GM21786 (cell line): ENCODE data around the gene C1QC.

ENCODE experiments used
- ATAC-seq: cut with Tn5 transposase; IDR thresholded peaks from one replicate; pipeline ENCODE4 v1.9.1; 2021; ENCODE audit not compliant: unreplicated experiment

The C1QC gene

DNA sequence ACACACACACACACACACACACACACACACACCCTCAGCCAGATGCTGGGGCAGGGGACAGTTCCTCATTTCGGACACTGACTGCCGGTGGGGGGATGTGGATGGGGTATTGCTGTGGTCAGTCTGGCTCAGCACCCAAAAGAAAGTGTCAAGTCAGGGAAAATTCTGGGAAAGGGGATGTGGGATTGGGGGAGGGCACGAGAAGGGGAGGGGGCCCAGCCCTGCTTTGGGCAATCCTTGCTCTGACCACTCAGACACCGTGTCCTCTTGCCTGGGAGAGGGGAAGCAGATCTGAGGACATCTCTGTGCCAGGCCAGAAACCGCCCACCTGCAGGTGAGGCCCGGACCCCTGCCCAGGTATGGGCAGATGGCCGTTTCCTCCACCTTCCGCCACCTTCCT, at the start of gene C1QC:
C1QC (plus strand) TSS at position 253 of the 400 bp plus-strand sequence. CDS start 391 bp downstream, outside the sequence.
- no peak for ATAC-seq

DNA sequence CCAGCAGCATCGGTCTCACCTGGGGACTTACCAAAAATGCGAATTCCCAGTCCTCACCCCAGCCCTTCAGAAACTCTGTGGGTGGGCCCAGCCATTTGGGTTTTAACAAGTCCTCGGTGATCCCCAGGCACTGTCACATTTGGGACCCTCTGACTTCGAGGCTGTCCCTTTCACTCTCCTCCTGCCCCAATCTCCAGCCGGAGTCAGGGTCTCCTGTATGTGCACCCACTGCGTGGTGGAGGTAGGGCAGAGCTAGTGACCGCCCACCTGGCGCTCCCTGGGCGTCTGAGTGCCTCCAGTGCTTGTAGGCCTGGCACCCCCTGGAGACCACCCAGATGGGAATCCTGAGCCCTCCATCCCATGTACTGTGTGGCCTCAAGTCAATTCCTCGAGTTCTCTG, 49.0 kb upstream of the C1QC start:
- no peak for ATAC-seq

DNA sequence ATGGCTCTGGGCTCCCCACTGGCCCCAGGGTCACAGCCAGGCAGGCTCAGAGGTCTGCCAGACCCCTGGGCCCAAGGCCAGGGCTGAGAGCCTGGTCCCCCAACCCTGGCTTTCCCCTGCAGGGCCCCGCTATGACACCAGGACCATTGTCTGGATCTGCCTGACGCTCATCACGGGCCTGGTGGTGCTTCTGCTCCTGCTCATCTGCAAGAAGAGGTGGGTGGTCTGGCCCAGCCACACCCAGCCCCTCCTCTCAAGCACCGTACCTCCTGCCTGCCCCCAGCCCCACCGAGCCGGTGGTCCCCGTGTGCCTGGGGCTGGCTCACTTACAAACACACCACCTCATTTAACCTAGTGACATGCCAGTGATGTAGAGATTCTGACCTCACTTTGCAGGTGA, 48.3 kb upstream of the C1QC start:
- ATAC-seq, result no peak

DNA sequence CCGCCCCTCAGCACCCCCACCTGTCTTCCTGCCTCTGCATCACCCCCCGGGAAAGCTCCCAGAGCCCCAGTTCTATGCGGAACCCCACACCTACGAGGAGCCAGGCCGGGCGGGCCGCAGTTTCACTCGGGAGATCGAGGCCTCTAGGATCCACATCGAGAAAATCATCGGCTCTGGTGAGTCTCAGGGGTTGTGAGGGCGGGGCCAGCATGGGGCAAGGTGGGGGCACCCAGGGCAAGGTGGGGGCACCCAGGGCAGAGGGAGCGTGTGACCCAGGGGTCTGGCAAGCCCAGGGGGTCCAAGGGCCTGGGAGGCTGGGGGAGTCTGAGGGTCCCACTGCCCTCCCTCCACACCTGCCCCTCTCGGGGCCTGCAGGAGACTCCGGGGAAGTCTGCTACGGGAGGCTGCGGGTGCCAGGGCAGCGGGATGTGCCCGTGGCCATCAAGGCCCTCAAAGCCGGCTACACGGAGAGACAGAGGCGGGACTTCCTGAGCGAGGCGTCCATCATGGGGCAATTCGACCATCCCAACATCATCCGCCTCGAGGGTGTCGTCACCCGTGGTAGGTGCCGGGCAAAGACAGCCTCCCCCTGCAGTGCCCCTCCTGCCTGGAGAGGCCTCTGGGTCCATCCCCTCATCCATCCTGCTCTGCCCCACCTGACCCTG, 46.0 kb upstream of the C1QC start:
- ATAC-seq, result no peak

DNA sequence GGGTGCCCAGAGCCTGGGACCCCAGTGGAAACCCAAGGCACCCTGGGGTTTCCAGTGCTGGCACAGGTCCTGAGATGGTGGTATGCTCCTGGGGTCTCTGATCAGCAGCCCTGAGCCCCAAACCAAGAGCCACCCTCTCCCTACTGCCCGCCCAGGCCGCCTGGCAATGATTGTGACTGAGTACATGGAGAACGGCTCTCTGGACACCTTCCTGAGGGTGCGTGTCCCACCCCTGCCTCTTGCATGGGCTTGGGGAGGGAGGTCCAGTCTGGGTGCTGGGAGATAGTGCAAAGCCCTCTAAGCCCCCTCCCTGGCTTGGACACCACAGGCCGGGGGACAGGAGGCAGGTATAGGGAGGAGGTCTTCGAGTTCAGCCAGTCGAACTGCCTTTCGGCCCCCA, 45.4 kb upstream of the C1QC start:
- no peak for ATAC-seq

DNA sequence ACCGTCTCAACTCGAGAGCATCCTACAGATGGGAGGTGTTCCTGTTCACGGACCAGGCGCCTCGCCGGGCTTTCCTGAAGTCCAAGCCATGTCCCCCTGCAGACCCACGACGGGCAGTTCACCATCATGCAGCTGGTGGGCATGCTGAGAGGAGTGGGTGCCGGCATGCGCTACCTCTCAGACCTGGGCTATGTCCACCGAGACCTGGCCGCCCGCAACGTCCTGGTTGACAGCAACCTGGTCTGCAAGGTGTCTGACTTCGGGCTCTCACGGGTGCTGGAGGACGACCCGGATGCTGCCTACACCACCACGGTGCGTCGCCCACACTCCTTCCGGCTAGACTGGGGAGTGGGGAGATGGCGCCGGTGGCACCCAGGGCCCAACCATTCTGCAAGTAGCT, 44.7 kb upstream of the C1QC start:
- no peak for ATAC-seq

DNA sequence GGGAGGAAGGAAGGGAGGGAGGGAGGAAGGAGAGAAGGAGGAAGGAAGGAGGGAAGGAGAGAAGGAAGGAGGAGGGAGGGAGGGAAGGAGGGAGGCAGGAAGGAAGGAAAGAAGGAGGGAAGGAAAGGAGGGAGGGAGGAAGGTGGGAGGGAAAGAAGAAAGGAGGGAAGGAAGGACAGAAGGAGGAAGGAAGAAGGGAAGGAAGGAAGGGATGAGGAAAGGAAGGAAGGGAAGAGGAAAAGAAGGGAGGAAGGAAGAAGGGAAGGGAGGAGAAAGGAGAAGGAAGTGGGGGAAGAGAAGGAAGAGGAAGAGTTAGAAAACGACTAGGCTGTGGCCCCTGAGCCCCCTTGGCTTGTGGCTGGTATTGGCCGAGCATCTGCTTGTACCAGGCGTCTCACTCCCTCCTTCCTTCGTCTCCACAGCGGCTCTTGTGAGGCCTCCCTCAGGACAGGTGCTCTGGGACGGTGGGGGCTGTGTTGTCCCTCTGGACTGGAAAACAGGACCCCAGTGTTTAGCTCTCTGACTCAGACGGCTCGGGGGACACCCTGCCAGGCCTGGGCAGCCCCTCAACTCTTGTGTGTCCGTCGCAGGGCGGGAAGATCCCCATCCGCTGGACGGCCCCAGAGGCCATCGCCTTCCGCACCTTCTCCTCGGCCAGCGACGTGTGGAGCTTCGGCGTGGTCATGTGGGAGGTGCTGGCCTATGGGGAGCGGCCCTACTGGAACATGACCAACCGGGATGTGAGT, 43.2 kb upstream of the C1QC start:
- ATAC-seq, result no peak

- ATAC-seq, result no peak
Measured at GRCh38 chr1:22600817-22601605, 42.4 kb upstream of the C1QC start.

DNA sequence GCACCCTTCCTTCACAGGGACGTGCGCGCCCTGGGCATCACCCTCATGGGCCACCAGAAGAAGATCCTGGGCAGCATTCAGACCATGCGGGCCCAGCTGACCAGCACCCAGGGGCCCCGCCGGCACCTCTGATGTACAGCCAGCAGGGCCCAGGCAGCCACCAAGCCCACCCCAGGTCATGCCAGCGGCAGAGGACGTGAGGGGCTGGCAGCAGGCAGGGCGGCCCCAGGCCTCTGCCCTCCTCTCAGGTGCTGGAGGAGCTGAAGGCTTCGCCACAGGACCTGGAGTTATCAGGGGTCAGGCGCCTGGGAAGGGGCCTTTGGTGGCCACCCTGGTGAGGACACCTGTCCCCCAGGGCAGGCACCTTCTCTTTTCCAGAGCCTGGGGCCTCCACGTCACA, 41.8 kb upstream of the C1QC start:
- ATAC-seq, result no peak

DNA sequence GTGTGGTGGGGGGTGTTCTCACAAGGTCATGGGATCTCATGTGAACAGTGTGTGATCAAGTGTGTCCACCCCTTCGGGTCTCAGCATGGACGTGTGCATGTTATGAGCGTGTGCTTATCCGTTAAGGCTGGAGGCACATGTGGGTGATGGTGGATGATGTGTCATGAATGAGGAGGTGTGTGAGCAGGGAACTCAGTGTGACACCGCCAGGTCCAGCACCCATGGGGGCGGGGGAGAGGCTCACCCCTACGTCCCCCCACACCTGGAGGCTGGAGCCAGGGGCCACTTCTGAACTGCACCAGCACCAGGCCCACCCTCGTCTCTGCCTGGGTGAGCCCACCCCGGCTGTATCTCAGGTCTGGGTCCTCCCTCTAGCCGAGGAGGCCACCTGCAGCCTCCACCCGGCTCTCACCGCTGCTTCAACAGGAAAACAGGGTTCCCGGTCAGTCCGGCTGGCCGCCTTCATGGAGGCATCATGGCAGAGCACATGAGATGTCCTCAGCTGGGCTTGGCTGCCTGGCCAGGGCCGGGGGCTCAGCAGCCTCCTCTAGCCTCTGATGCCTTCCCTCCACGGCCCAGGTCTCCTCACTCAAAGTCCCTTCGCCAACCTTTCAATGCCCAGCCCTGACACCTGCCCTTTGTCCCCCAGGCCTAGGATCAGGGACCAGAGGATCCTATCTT, 41.2 kb upstream of the C1QC start:
- no peak for ATAC-seq

DNA sequence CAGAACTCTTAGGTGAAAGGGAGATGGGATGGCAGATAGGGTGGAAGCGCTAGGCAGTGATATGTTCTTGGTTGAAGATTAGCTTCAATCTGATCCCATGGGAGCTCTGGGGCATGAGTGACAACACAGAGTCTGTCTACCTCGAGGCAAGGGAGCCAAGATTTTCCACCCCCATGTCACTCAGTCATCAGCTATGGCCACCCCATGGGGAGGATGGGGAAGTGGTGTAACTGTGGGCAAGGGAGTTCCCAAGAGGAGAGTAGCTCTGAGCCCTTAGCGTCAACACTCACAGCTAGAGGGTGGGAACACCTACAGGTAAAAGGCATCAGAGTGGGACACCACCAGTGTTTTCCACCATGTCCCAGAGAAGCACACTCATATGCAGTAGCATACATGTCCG, 37.3 kb upstream of the C1QC start:
- ATAC-seq, result no peak

- no peak for ATAC-seq
Measured at GRCh38 chr1:22607154-22607553, 36.3 kb upstream of the C1QC start.

GRCh38 chr1:22608361-22608760, 35.1 kb upstream of the C1QC start:
- ATAC-seq, result no peak

DNA sequence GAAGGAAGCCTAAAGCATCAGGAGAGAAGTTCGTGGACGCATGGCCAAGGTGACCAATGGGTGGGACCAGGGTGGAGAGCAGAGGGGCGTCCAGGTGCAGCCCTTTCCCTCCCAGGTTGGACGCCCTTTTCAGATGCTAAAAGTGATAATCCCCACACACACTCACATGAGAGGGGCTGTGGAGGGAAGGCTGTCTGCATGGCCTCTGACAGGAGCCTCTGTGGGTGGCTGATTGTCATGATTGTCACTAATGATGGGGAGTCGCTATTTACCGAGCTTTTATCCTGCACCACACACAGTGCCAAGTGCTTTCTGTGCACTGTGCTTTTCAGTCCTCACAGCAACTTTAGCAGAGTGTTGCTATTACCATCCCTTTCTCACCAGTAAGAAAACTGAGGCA, 34.1 kb upstream of the C1QC start:
- no peak for ATAC-seq

DNA sequence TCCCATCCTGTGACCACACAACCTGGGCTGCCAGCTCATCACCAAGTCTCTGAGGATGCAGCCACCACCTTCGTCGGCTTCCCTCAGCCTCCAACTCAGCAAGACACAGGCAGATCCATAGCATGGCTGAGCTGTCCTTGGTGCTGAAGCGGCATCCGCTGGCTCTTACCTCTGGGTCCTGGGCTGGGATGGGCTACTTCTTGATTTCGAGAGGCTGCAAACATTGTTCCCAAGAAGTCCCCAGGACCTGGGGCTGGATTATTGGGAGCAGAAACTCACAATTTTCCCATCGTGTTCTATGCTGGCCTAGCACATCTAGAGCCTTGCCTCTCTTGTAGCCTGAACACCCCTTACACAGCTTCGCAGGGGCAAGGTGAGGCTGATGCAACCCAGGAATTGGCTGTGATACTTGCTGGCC, 31.9 kb upstream of the C1QC start:
- no peak for ATAC-seq

- no peak for ATAC-seq
Measured at GRCh38 chr1:22612671-22613571, 30.5 kb upstream of the C1QC start.

- ATAC-seq, result no peak
Measured at GRCh38 chr1:22613572-22613918, 29.9 kb upstream of the C1QC start.

- ATAC-seq, result no peak
Measured at GRCh38 chr1:22613951-22614350, 29.5 kb upstream of the C1QC start.

DNA sequence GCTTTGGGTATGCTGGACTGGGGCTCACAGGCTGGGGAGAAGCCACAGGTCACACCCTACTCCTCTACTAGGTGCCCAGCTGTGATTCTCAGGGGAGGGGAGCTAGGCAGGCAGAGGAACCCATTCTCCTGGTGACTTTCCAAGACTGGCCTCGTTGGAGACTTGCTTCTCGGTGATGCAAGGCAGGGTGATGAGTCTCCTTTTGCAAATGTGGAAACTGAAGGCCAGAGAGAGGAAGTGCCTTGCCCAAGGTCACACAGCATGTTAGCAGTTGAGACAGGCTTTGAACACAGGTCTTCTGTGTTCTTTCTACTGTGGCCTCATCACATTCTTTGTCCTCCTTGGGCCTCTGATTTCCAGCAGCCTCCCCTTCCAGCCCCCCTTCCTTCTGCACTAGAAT, 27.5 kb upstream of the C1QC start:
- no peak for ATAC-seq

- ATAC-seq, result no peak
Measured at GRCh38 chr1:22616571-22616970, 26.9 kb upstream of the C1QC start.
